ENCODE results near the gene C19orf25.
"Not testable (repeated sequence)": the region's sequence is repeated elsewhere in the genome, so short reads cannot be mapped to it uniquely, and the experiment has no call there.

The C19orf25 gene

DNA sequence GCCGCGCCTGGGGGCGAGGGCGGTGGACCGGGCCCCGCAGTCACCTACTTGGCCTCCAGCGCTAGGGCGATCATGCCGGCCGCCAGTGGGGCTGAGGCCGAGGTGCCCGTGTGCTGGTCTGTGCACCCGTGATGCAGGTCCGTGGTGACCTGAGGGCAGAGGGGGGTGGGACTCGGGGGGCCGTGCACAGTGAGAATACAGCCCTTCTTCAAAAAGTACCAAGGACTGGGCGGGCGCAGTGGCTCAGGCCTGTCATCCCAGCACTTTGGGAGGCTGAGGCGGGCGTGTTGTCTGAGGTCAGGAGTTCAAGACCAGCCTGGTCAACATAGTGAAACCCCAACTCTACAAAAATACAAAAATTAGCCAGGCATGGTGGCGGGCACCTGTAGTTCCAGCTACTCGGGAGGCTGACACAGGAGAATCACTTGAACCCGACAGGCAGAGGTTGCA, 5.0 kb upstream of the C19orf25 start:
- no peaks in the 10 kb centered on the region for H3K36me3 ChIP-seq (ENCODE audit: insufficient read depth, low read length)
- H3K9me3 ChIP-seq (ENCODE audit: insufficient read depth, low read depth, low read length): no peaks in the 10 kb centered on the region
- 98% methylated on average over 23 of the region's 23 CpGs for WGBS

DNA sequence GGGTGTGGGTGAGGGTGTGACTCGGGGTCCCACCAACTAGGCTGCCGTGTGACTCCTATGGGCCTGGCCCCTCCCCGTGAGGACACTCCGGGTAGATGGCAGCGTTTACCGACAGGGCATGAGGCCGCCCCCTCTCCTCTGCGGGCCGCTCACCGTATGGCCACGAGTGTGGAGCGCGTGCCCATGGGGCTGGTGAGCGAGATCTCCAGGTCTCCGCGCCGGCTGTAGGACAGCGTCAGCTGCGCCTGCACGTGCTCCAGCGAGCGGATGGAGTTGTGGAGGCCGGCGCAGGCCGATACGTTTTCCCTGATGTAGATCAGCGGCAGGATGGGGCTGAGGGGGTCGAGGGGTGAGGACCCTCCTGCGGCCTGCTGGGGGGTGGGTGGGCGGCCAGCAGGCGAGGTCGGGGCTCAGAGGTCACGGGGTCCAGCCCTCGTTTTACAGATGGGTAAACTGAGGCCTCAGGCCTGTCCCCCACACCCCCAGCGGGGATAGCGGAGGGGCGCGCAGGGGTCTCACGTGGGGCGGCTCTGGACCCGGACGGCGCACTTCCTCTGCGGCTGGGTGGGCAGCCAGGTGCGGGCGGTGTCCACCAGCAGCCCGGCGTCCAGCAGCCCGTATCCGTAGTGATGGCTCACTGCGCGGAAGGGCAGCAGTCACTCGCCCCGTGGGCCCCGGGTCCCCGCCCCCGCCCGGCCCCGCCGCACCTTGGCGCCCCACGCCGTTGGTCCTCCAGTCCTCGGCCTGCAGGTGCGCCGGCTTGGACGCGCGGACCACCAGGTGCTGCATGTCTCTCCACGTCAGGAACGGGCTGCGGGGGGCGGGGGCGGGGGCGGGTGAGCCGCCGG, 4.3 kb upstream of the C19orf25 start:
- no peaks in the 10 kb centered on the region for H3K27me3 ChIP-seq (ENCODE audit: insufficient read depth, low read length)
- H3K9ac ChIP-seq (ENCODE audit: low read depth, low read length): no peak overlapping the region
- no peak overlapping the region for H3K4me3 ChIP-seq (ENCODE audit: low read length)
- H3K9me3 ChIP-seq (ENCODE audit: insufficient read depth, low read depth, low read length): no peaks in the 10 kb centered on the region
- no peaks in the 10 kb centered on the region for H3K36me3 ChIP-seq (ENCODE audit: insufficient read depth, low read length)
- H3K4me1 ChIP-seq (ENCODE audit: insufficient read depth, low read length): no peaks in the 10 kb centered on the region
- H3K27ac ChIP-seq (ENCODE audit: low read depth, low read length): no peak overlapping the region
- 94% methylated on average over 77 of the region's 77 CpGs for WGBS

More for the DNA sequence above, 5.0 kb upstream of the C19orf25 start:
- H3K9ac ChIP-seq (ENCODE audit: low read depth, low read length): no peak overlapping the region
- no peaks in the 10 kb centered on the region for H3K27me3 ChIP-seq (ENCODE audit: insufficient read depth, low read length)
- H3K4me1 ChIP-seq (ENCODE audit: insufficient read depth, low read length): no peaks in the 10 kb centered on the region
- H3K27ac ChIP-seq (ENCODE audit: low read depth, low read length): no peak overlapping the region
- H3K4me3 ChIP-seq (ENCODE audit: low read length): no peak overlapping the region

DNA sequence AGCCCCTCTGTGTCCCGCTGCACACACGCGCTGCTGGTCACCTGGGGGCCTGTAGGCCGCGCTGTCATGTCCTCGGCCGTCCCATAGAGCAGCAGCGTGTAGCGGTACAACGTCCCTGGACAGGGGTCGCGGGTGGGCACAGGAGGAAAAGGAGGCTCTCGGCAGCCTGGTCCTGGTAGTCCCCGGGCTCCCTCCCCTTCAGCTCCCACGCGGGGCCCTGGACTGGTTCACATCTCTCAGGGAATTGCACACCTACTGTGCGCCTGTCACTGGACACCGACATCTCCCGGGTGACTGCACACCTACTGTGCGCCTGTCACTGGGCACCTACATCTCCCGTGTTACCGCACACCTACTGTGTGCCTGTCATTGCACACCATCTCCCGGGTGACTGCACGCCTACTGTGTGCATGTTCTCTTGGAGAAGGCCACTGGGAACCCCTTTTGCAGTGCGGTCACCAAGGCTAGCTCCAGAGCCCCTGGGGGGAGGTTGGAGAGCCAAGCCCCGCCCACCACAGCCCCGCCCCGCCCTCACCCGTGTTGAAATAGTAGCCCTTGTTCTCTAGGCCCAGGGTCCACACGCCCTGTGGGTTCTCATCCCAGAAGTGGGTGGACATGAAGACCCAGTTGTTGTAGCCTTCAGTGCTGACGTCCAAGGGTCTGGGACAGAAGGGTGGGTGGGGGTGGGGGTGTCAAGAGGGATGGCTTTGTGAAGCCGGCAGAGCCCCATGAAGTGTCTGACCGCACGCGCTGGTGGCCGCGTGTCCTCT, 3.5 kb upstream of the C19orf25 start:
- Histone ChIP-seq H3K36me3 (ENCODE audit: insufficient read depth, low read length) (peaks cover under 1% of the 10 kb centered on the region; the same call in 1 of the 2 replicates), H3K4me1 (ENCODE audit: insufficient read depth, low read length) (no peaks in the 10 kb centered on the region), H3K4me3 (ENCODE audit: low read length) (no peak overlapping the region), H3K27me3 (ENCODE audit: insufficient read depth, low read length) (no peaks in the 10 kb centered on the region), H3K9ac (ENCODE audit: low read depth, low read length) (no peak overlapping the region), H3K27ac (ENCODE audit: low read depth, low read length) (no peak overlapping the region), H3K9me3 (ENCODE audit: insufficient read depth, low read depth, low read length) (no peaks in the 10 kb centered on the region)
- WGBS: 90% methylated on average over 37 of the region's 37 CpGs

DNA sequence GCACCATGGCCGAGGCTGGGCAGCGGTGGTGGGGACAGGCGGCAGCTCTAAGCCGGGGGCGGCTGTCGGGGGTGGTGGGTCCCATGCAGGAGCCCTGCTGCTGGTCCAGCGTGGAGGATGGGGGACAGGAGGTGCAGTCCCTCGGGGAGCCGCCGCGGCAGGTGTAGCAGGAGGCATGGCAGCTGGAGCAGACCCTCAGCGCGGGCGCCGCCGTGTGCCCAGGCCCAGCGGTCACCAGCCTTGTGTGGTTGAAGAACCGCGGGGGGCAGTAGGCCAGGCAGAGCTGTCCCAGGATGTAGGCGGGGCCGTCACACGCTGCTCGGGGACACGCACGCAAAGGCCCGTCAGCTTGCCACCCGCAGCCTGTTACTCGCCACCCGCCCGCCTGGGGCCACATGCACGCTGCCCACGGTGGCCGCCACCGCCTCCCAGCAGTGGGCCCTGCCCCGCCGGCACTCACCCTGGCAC, 2.9 kb upstream of the C19orf25 start:
- WGBS: 92% methylated on average over 36 of the region's 36 CpGs

DNA sequence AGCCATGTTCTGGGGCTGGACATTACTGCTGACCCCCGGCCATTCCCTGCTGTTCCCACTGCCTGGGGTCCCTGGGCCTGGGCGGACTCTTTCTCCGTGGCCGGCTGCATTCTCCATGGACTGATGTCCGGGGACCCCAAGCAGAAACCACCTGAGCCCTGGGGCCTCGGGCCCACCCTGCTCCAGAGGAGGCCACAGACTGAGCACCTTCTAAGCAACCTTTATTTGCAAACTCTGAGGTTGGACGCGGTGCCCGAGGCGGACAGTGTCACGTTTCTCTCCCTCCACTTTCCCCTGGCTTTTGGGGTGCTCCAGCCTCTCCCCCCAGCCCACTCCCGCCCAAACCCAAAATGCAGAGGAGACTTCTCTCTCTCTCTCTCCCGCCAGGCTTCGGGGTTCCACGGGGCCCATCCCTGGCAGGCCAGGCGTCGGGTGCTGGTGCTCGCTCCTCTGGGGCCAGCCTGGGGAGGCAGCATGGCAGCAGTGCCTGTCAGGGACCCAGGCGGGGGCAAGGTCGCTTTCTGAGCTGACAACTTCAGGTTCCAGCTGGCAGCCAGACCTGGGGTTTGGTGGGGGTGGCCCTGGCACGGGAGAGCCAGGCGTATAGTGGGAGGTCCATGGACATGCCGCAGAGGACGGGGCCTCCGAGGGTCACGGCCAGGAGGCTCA, 2.3 kb upstream of the C19orf25 start:
- Histone ChIP-seq H3K36me3 (ENCODE audit: insufficient read depth, low read length) (peaks cover 4% of the 10 kb centered on the region), H3K4me1 (ENCODE audit: insufficient read depth, low read length) (no peaks in the 10 kb centered on the region), H3K27me3 (ENCODE audit: insufficient read depth, low read length) (no peaks in the 10 kb centered on the region), H3K27ac (ENCODE audit: low read depth, low read length) (no peak overlapping the region), H3K4me3 (ENCODE audit: low read length) (no peak overlapping the region), H3K9ac (ENCODE audit: low read depth, low read length) (no peak overlapping the region), H3K9me3 (ENCODE audit: insufficient read depth, low read depth, low read length) (no peaks in the 10 kb centered on the region)
- 92% methylated on average over 26 of the region's 26 CpGs for WGBS

More for the DNA sequence above, 2.9 kb upstream of the C19orf25 start:
- Histone ChIP-seq H3K9me3 (ENCODE audit: insufficient read depth, low read depth, low read length) (no peaks in the 10 kb centered on the region), H3K4me1 (ENCODE audit: insufficient read depth, low read length) (no peaks in the 10 kb centered on the region), H3K36me3 (ENCODE audit: insufficient read depth, low read length) (peaks cover 4% of the 10 kb centered on the region), H3K27ac (ENCODE audit: low read depth, low read length) (no peak overlapping the region), H3K9ac (ENCODE audit: low read depth, low read length) (no peak overlapping the region), H3K4me3 (ENCODE audit: low read length) (no peak overlapping the region), H3K27me3 (ENCODE audit: insufficient read depth, low read length) (no peaks in the 10 kb centered on the region)

DNA sequence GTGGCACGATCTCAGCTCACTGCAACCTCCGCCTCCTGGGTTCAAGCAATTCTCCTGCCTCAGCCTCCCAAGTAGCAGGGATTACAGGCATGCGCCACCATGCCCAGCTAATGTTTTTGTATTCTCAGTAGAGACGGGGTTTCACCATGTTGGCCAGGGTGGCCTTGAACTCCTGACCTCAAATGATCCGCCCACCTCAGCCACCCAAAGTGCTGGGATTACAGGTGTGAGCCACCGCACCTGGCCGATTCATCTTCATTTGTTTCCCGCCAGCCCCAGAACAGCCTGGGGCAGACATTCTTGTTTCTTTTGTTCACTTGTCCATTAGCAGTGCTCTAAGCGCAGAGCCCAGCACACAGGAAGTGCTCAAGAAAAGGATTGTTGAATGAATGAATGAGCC, 2.0 kb downstream of the C19orf25 start:
- H3K4me3 ChIP-seq (ENCODE audit: low read length); H3K4me1 ChIP-seq (ENCODE audit: insufficient read depth, low read length); H3K27ac ChIP-seq (ENCODE audit: low read depth, low read length); H3K36me3 ChIP-seq (ENCODE audit: insufficient read depth, low read length); H3K9ac ChIP-seq (ENCODE audit: low read depth, low read length); H3K9me3 ChIP-seq (ENCODE audit: insufficient read depth, low read depth, low read length): not testable (repeated sequence)
- peaks cover 13% of the 10 kb centered on the region for H3K27me3 ChIP-seq (ENCODE audit: insufficient read depth, low read length)
- WGBS: 95% methylated on average over 9 of the region's 9 CpGs

DNA sequence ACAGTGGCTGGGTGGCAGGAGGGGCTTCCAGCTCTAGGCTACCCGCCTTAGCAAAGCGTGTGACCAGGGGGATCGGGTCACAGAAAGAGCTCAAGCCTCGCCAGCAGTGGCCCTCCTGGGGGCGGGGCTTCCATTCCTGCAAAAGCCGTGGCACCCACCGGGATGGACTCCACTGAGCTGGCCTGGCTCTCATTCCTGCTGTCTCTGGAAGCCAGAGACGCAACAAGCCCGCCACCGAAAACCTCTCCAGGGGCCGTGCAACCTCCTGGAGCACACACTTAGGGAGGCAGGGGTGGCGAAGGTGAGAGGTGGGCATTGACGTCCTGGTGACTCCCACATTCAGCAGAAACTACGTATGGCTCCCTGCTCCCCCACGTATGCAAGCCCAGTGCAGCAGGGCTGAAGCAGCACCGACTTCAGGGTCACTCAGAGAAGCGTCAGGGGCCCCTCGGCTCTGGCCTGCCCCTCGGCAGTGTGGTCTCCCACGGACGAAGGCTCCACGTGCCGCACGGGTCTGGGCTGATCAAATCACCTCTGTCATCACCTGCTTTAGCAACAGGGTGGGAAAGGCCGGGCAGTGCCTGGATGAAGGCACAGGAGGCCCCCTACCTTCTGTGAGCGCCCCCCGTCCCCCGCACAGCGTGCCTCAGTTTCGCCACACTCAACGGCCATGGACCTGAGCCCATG, 3.1 kb downstream of the C19orf25 start:
- Histone ChIP-seq H3K36me3 (ENCODE audit: insufficient read depth, low read length) (peaks cover 8% of the 10 kb centered on the region), H3K9me3 (ENCODE audit: insufficient read depth, low read depth, low read length) (no peaks in the 10 kb centered on the region), H3K4me1 (ENCODE audit: insufficient read depth, low read length) (0 out of 2 replicates have a peak, but pooled peaks cover 3% of the 10 kb centered on the region), H3K9ac (ENCODE audit: low read depth, low read length) (no peak overlapping the region), H3K4me3 (ENCODE audit: low read length) (no peak overlapping the region), H3K27ac (ENCODE audit: low read depth, low read length) (no peak overlapping the region), H3K27me3 (ENCODE audit: insufficient read depth, low read length) (peaks cover 25% of the 10 kb centered on the region)
- 93% methylated on average over 31 of the region's 31 CpGs for WGBS

DNA sequence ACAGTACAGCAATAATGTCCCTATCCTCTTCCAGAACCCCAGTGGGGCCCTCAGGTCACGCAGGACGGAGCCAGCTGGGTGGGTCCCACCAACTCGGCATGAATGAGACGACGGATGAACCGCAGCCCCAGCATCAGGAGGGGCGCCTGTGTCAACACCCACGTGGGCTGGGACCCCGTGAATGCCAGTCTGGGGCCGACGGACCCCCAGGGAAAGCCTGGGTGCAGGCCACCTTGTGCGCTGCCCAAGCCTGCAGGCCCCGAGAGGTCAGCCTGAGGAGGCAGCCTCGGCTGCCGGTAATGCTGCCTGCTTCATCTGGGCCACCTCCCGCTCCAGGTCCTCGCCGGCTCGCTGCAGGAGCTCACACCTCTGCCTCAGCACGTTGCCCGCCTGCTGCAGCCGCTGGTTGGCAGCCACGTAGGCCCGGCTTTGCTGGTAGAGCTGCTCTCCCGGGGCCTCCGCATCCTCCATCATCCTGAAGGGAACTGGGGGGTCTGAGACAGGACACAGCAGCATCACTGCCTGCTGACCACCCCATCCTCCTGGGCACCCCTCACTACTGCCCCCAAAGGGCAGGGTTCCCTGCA, 4.2 kb downstream of the C19orf25 start:
- H3K4me3 ChIP-seq (ENCODE audit: low read length): no peak overlapping the region
- peaks cover 8% of the 10 kb centered on the region for H3K36me3 ChIP-seq (ENCODE audit: insufficient read depth, low read length)
- no peaks in the 10 kb centered on the region for H3K9me3 ChIP-seq (ENCODE audit: insufficient read depth, low read depth, low read length)
- H3K27ac ChIP-seq (ENCODE audit: low read depth, low read length): no peak overlapping the region
- 92% methylated on average over 26 of the region's 26 CpGs for WGBS
- H3K27me3 ChIP-seq (ENCODE audit: insufficient read depth, low read length): peaks cover 35% of the 10 kb centered on the region
- no peak overlapping the region for H3K9ac ChIP-seq (ENCODE audit: low read depth, low read length)
- 0 out of 2 replicates have a peak, but pooled peaks cover 3% of the 10 kb centered on the region for H3K4me1 ChIP-seq (ENCODE audit: insufficient read depth, low read length)

DNA sequence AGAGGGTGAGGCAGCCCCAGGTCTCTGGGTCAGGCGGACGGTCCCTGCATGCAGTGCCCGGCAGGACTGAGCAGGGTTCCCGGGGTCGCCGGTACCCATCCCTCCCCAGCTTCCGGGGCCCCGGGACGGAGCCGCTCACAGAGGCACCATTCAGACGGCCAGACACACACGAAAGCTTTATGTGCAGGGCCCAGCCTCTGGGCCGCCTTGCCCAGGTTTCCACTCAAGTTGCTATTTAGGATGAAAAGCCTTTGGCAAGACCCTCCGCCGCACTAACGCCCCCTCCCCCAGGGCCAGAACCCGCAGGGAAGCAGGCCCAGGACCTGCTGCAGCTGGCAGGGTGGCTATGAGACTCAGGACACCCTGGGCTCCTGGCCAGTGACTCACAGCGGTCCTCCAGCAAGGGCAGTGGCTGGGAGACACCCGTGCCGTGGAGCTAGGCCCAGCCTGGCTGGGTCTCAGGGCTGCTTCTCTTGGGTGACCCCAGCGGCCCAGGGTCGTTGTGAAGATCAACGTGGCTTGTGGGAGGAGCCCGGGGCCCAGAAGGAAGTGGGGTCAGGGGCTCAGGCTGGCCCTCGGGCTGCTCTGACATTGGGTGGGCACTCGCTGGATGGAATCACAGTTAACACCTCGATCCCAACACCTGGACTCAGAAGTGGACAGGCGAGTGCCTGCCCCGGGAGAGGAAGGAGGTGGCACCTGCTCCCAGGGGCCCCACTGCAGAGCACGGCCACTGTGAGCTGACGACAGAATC, 4.8 kb downstream of the C19orf25 start:
- Histone ChIP-seq H3K36me3 (ENCODE audit: insufficient read depth, low read length) (peaks cover 8% of the 10 kb centered on the region), H3K9ac (ENCODE audit: low read depth, low read length) (no peak overlapping the region), H3K9me3 (ENCODE audit: insufficient read depth, low read depth, low read length) (no peaks in the 10 kb centered on the region), H3K4me3 (ENCODE audit: low read length) (no peak overlapping the region), H3K27ac (ENCODE audit: low read depth, low read length) (no peak overlapping the region), H3K27me3 (ENCODE audit: insufficient read depth, low read length) (peaks cover 42% of the 10 kb centered on the region), H3K4me1 (ENCODE audit: insufficient read depth, low read length) (0 out of 2 replicates have a peak, but pooled peaks cover 3% of the 10 kb centered on the region)
- 83% methylated on average over 31 of the region's 31 CpGs for WGBS

Measured in HUES64 (cell line).